ENCODE measurements around the gene NOPCHAP1. TPM values are rescaled to one million over a fixed set of nuclear protein-coding genes. Genes with fewer than 3 reads are reported as not detected.

Gene NOPCHAP1
- total and polyA plus RNA-seq, 2 of the 8 experiments (the other 6 are each of a cell fraction or from before 2014, with no cell fraction given) = 14.9 to 39.5 TPM

GRCh38 chr12:105020241-105020962 is 34.3 kb downstream of the NOPCHAP1 start (continued):
- TF ChIP-seq RBBP5 (IDR thresholded peaks at IDR 0.05; ENCODE audit: borderline replicate concordance, low read depth, low read length) = no peak
- TF ChIP-seq TAF7 (optimal IDR thresholded peaks at IDR 0.05; ENCODE audit: borderline replicate concordance, low read depth, low read length) = no peak
- TF ChIP-seq POLR2AphosphoS5 (IDR thresholded peaks at IDR 0.05; ENCODE audit: low read depth, low read length) = no peak
- no peak for TF ChIP-seq MAFK (IDR thresholded peaks at IDR 0.05; ENCODE audit: low read depth, low read length)
